ENCODE measurements around the gene BCAR1. TPM values are rescaled to one million over a fixed set of nuclear protein-coding genes. Genes with fewer than 3 reads are reported as not detected.

The BCAR1 gene
- total RNA-seq, 4 donors from 2014 or later = 14.1 to 34.1 (median 16.1) TPM

- TF ChIP-seq CTCF (IDR thresholded peaks at IDR 0.05; ENCODE audit: low read depth) = no peak
Measured at GRCh38 chr16:75234856-75235696, 16.3 kb downstream of the BCAR1 start.

GRCh38 chr16:75233611-75233938, 17.8 kb downstream of the BCAR1 start:
- no peak for TF ChIP-seq CTCF (IDR thresholded peaks at IDR 0.05; ENCODE audit: low read depth)

GRCh38 chr16:75231570-75231969, 19.9 kb downstream of the BCAR1 start:
- TF ChIP-seq CTCF (IDR thresholded peaks at IDR 0.05; ENCODE audit: low read depth) = no peak

- no peak for TF ChIP-seq CTCF (IDR thresholded peaks at IDR 0.05; ENCODE audit: low read depth)
Measured at GRCh38 chr16:75230471-75231110, 20.8 kb downstream of the BCAR1 start.

GRCh38 chr16:75229172-75230031, 22.0 kb downstream of the BCAR1 start:
- TF ChIP-seq CTCF (IDR thresholded peaks at IDR 0.05; ENCODE audit: low read depth) = no peak

- TF ChIP-seq CTCF (IDR thresholded peaks at IDR 0.05; ENCODE audit: low read depth) = no peak
Measured at GRCh38 chr16:75228143-75228976, 23.1 kb downstream of the BCAR1 start.
